MM.1S (cell line): ENCODE data around the gene FNDC5.

Source experiments
- EZH2 ChIP-seq: fragments of 300-600 bp; sonication (generic); optimal IDR thresholded peaks from 2 replicates; pipeline ENCODE3; 2017; ENCODE audit warnings: low read depth, mild to moderate bottlenecking, antibody characterized with exemption, low read length, mixed read lengths
- EZH2phosphoT487 ChIP-seq: fragments of 300-600 bp; sonication (generic); IDR thresholded peaks from 2 replicates; pipeline ENCODE4 v1.6.1; 2018; ENCODE audit warnings: antibody characterized with exemption, low read length
- TF ChIP-seq, protein P1 (sequence below): fragments of 300-600 bp; sonication (generic); IDR thresholded peaks from 2 replicates; pipeline ENCODE4 v1.5.1; 2016; ENCODE audit warnings: antibody characterized with exemption, low read length, mixed read lengths

DNA sequence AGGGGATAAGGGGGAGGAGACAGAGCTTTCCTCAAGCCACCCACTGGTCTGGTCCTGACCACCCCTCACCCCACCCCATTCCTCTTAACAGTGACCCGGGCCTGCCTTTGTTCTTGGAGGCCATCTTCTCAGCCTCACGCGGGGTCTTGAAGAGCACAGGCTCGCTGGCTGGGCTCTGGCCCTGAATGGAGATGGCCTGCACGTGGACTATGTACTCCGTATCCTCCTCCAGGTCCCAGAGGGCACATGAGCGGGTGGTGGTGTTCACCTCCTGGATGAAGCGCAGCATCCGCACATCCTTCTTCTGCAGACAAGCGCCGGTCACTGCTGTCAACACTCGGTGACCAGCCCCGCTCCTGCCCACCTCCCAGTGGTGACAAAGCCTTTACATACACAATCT, 2.6 kb downstream of the FNDC5 start:
- no peak for TF ChIP-seq EZH2phosphoT487
- no peak for TF ChIP-seq EZH2
- TF ChIP-seq, protein P1, sequence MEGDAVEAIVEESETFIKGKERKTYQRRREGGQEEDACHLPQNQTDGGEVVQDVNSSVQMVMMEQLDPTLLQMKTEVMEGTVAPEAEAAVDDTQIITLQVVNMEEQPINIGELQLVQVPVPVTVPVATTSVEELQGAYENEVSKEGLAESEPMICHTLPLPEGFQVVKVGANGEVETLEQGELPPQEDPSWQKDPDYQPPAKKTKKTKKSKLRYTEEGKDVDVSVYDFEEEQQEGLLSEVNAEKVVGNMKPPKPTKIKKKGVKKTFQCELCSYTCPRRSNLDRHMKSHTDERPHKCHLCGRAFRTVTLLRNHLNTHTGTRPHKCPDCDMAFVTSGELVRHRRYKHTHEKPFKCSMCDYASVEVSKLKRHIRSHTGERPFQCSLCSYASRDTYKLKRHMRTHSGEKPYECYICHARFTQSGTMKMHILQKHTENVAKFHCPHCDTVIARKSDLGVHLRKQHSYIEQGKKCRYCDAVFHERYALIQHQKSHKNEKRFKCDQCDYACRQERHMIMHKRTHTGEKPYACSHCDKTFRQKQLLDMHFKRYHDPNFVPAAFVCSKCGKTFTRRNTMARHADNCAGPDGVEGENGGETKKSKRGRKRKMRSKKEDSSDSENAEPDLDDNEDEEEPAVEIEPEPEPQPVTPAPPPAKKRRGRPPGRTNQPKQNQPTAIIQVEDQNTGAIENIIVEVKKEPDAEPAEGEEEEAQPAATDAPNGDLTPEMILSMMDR = no peak
